Measurements from ENCODE around the gene CATSPER1. TPM values are rescaled to one million over a fixed set of nuclear protein-coding genes. Genes with fewer than 3 reads are reported as not detected.

Gene CATSPER1
- total RNA-seq, 1 donor from 2014 or later, result not detected

GRCh38 chr11:66067640-66068039 is 41.4 kb upstream of the CATSPER1 start:
- Mint-ChIP-seq H3K27ac (no peak overlapping the region), H3K27me3 (ENCODE audit: insufficient read depth, low read depth) (peaks cover 3% of the 10 kb centered on the region), H3K36me3 (peaks cover 38% of the 10 kb centered on the region)

GRCh38 chr11:66066751-66067150 is 40.5 kb upstream of the CATSPER1 start:
- H3K27ac Mint-ChIP-seq, result no peak overlapping the region
- Histone ChIP-seq H3K4me2 (no peak overlapping the region), H3K9ac (no peak overlapping the region), H3K27ac (no peak overlapping the region), H3F3A (ENCODE audit: low read depth) (peaks cover 53% of the 10 kb centered on the region), H3K9me3 (ENCODE audit: low read depth) (no peaks in the 10 kb centered on the region), H3K4me1 (peaks cover 14% of the 10 kb centered on the region), H3K27me3 (no peaks in the 10 kb centered on the region), H3K36me3 (peaks cover 27% of the 10 kb centered on the region), H3K79me2 (ENCODE audit: low read depth) (peaks cover 9% of the 10 kb centered on the region), H4K20me1 (ENCODE audit: low read depth) (peaks cover 33% of the 10 kb centered on the region), H2AFZ (replicated peaks) (no peak overlapping the region), H3K4me3 (no peak overlapping the region)
- TF ChIP-seq CTCF (IDR thresholded peaks at IDR 0.05), result no peak
- no peak for TF ChIP-seq EZH2phosphoT487 (IDR thresholded peaks at IDR 0.05)
- no peak for TF ChIP-seq EZH2 (IDR thresholded peaks at IDR 0.05)
- H3K36me3 Mint-ChIP-seq, result peaks cover 40% of the 10 kb centered on the region
- no peak for DNase-seq (ENCODE audit: low spot score)
- H3K9me3 Mint-ChIP-seq, result no peaks in the 10 kb centered on the region
- no peak overlapping the region for H3K4me3 Mint-ChIP-seq
- H3K4me1 Mint-ChIP-seq, result peaks cover 12% of the 10 kb centered on the region
- peaks cover 3% of the 10 kb centered on the region for H3K27me3 Mint-ChIP-seq (ENCODE audit: insufficient read depth, low read depth)

More at GRCh38 chr11:66067640-66068039, 41.4 kb upstream of the CATSPER1 start:
- Histone ChIP-seq H3K36me3 (peaks cover 21% of the 10 kb centered on the region), H3K9me3 (ENCODE audit: low read depth) (no peaks in the 10 kb centered on the region), H3K4me2 (no peak overlapping the region), H3K27me3 (no peaks in the 10 kb centered on the region), H3K9ac (no peak overlapping the region), H3F3A (ENCODE audit: low read depth) (peaks cover 51% of the 10 kb centered on the region), H4K20me1 (ENCODE audit: low read depth) (peaks cover 33% of the 10 kb centered on the region), H2AFZ (replicated peaks) (no peak overlapping the region), H3K4me3 (no peak overlapping the region), H3K4me1 (peaks cover 15% of the 10 kb centered on the region), H3K79me2 (ENCODE audit: low read depth) (peaks cover 15% of the 10 kb centered on the region), H3K27ac (no peak overlapping the region)
- TF ChIP-seq EZH2phosphoT487 (IDR thresholded peaks at IDR 0.05), result no peak
- TF ChIP-seq EZH2 (IDR thresholded peaks at IDR 0.05), result no peak
- TF ChIP-seq CTCF (IDR thresholded peaks at IDR 0.05), result no peak
- Mint-ChIP-seq H3K9me3 (no peaks in the 10 kb centered on the region), H3K4me1 (peaks cover 19% of the 10 kb centered on the region), H3K4me3 (no peak overlapping the region)
- no peak for DNase-seq (ENCODE audit: low spot score)

GRCh38 chr11:66064571-66064970 is 38.3 kb upstream of the CATSPER1 start:
- Histone ChIP-seq H4K20me1 (ENCODE audit: low read depth) (peaks cover 28% of the 10 kb centered on the region), H3K9me3 (ENCODE audit: low read depth) (no peaks in the 10 kb centered on the region), H2AFZ (replicated peaks) (no peak overlapping the region), H3F3A (ENCODE audit: low read depth) (peaks cover 49% of the 10 kb centered on the region), H3K4me2 (no peak overlapping the region), H3K27ac (no peak overlapping the region), H3K27me3 (no peaks in the 10 kb centered on the region), H3K79me2 (ENCODE audit: low read depth) (no peaks in the 10 kb centered on the region), H3K4me1 (peaks cover 5% of the 10 kb centered on the region), H3K36me3 (peaks cover 27% of the 10 kb centered on the region), H3K4me3 (no peak overlapping the region), H3K9ac (no peak overlapping the region)
- peaks cover 3% of the 10 kb centered on the region for H3K27me3 Mint-ChIP-seq (ENCODE audit: insufficient read depth, low read depth)
- H3K4me3 Mint-ChIP-seq, result no peak overlapping the region
- no peak overlapping the region for H3K27ac Mint-ChIP-seq
- peaks cover 54% of the 10 kb centered on the region for H3K36me3 Mint-ChIP-seq
- DNase-seq (ENCODE audit: low spot score), result no peak
- no peaks in the 10 kb centered on the region for H3K9me3 Mint-ChIP-seq
- peaks cover 4% of the 10 kb centered on the region for H3K4me1 Mint-ChIP-seq
- TF ChIP-seq EZH2phosphoT487 (IDR thresholded peaks at IDR 0.05) (no peak), CTCF (IDR thresholded peaks at IDR 0.05) (no peak), EZH2 (IDR thresholded peaks at IDR 0.05) (no peak)

Measured in neural progenitor cell (in vitro differentiated cells).